ENCODE data around the gene AZU1.

- TF ChIP-seq, protein P1, sequence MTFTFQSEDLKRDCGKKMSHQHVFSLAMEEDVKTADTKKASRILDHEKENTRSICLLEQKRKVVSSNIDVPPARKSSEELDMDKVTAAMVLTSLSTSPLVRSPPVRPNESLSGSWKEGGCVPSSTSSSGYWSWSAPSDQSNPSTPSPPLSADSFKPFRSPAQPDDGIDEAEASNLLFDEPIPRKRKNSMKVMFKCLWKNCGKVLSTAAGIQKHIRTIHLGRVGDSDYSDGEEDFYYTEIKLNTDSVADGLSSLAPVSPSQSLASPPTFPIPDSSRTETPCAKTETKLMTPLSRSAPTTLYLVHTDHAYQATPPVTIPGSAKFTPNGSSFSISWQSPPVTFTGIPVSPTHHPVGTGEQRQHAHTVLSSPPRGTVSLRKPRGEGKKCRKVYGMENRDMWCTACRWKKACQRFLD (tag by site-specific recombination; IDR thresholded peaks at IDR 0.05) = no peak
- TF ChIP-seq ZNF645 (tag by site-specific recombination; IDR thresholded peaks at IDR 0.05) (no peak), CTCF (tag by site-specific recombination; IDR thresholded peaks at IDR 0.05) (no peak), MEIS1 (CRISPR knock-in tag; IDR thresholded peaks at IDR 0.05; ENCODE audit: borderline replicate concordance) (no peak), GFI1B (tag by site-specific recombination; IDR thresholded peaks at IDR 0.05) (no peak), ZNF2 (tag by site-specific recombination; IDR thresholded peaks at IDR 0.05) (no peak), ZNF530 (tag by site-specific recombination; IDR thresholded peaks at IDR 0.05; ENCODE audit: low read depth) (no peak), ZNF302 (tag by site-specific recombination; IDR thresholded peaks at IDR 0.05; ENCODE audit: low read depth) (no peak), REST (tag by site-specific recombination; IDR thresholded peaks at IDR 0.05) (no peak), ZNF521 (tag by site-specific recombination; IDR thresholded peaks at IDR 0.05) (no peak)
Observed at GRCh38 chr19:782185-782877, 45.3 kb upstream of the AZU1 start.

All from HEK293 (cell line).